Measurements from ENCODE around the gene SH3D19. TPM values are rescaled to one million over a fixed set of nuclear protein-coding genes. Genes with fewer than 3 reads are reported as not detected.

The SH3D19 gene, protein sequence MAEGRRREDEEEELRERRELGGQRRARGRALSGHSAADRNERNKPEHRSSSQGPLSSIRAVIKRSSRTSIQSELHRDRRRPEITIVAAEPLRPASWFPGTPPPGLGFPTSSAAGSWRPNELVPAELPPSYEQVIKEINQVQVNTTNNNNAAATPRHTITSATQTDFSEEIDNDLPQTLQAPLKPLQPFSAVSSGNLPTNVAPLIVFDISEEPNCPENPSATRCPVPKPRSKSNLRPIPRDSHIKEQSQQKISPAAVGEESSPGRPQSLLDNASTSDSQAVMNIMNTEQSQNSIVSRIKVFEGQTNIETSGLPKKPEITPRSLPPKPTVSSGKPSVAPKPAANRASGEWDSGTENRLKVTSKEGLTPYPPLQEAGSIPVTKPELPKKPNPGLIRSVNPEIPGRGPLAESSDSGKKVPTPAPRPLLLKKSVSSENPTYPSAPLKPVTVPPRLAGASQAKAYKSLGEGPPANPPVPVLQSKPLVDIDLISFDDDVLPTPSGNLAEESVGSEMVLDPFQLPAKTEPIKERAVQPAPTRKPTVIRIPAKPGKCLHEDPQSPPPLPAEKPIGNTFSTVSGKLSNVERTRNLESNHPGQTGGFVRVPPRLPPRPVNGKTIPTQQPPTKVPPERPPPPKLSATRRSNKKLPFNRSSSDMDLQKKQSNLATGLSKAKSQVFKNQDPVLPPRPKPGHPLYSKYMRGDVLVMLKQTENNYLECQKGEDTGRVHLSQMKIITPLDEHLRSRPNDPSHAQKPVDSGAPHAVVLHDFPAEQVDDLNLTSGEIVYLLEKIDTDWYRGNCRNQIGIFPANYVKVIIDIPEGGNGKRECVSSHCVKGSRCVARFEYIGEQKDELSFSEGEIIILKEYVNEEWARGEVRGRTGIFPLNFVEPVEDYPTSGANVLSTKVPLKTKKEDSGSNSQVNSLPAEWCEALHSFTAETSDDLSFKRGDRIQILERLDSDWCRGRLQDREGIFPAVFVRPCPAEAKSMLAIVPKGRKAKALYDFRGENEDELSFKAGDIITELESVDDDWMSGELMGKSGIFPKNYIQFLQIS
- total RNA-seq = not detected in 2 replicates

- intact Hi-C loops (cut with micrococcal nuclease) = no loop called here
These were observed at the start of gene SH3D19 for GRCh38 chr4:151325111-151325948. SH3D19 (minus strand) TSS chr4:151325605; CDS start chr4:151325352, 253 bp downstream.

- intact Hi-C loops (cut with micrococcal nuclease) = loop anchor here (1.0 to 10.0 kb wide), 4 partner anchors 46 to 1032 kb away; partner anchors contain the start of gene FHIP1A
These were observed 37.2 kb upstream of the SH3D19 start for GRCh38 chr4:151362404-151363164.

DNA sequence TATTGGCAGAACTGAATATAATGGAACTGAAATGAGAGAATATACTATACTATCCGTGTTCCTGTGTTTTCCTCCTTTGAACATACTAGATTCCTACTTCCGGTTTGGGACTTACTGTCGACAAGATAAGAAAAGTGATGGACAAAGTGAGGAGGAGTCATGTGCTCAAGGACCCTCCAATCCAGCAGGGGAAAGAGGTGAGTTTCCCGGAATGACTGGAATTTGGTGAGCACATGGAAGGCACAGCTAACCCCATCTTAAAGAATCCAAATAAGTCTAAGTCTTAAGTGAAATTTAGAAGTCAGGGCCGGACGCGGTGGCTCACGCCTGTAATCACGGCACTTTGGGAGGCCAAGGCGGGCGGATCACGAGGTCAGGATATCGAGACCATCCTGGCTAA is 36.6 kb upstream of the SH3D19 start:
- intact Hi-C loops (cut with micrococcal nuclease) = loop anchor here (1.0 to 10.0 kb wide), 4 partner anchors 47 to 1033 kb away; partner anchors contain the start of gene FHIP1A

- intact Hi-C loops (cut with micrococcal nuclease) = loop anchor here (10.0 kb wide), 1 partner anchor 1034 kb away; no protein-coding TSS in a partner anchor
These were observed 35.7 kb upstream of the SH3D19 start for GRCh38 chr4:151361126-151361525.

GRCh38 chr4:151359576-151359975 is 34.2 kb upstream of the SH3D19 start:
- intact Hi-C loops (cut with micrococcal nuclease) = no loop called here

DNA sequence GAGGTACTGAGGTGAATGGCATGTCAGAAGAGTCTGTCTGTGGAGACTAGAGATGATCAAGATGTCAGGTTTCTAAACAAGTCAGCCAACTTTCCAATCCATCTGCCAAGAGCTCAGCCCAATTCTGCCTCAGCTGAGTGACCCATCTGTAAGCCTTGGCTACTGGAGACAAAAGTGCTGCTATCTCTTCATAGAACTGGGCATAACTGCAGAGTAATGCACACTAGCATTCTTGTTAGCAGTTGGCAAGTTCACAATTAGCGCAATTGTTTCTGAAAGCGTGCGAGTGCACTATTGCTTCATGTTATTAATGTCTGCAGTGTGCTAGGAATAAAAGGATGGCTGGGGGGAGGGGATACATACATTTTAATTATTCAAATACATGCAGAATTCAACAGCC is 32.9 kb upstream of the SH3D19 start:
- intact Hi-C loops (cut with micrococcal nuclease) = no loop called here

- intact Hi-C loops (cut with micrococcal nuclease) = no loop called here
These were observed 31.1 kb upstream of the SH3D19 start for GRCh38 chr4:151356510-151356909.

DNA sequence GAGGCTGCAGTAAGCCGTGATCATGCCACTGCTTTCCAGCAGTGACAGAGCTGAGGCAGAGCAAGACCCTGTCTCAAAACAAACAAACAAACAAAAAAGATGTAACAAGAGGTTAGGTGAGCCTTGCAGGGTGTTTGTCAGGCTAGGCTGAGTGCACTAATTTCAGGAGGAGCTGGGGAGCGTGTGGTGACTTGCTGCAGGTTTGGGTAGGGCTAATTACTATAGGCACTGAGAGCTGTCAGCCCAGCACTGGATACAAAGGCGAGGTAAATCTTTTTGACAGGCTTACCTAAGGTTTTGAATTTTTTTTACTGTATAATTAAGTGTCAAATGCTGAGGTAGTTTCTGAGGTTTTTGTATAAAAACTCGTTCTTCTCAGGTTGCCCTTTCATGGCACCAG is 29.8 kb upstream of the SH3D19 start:
- intact Hi-C loops (cut with micrococcal nuclease) = no loop called here

DNA sequence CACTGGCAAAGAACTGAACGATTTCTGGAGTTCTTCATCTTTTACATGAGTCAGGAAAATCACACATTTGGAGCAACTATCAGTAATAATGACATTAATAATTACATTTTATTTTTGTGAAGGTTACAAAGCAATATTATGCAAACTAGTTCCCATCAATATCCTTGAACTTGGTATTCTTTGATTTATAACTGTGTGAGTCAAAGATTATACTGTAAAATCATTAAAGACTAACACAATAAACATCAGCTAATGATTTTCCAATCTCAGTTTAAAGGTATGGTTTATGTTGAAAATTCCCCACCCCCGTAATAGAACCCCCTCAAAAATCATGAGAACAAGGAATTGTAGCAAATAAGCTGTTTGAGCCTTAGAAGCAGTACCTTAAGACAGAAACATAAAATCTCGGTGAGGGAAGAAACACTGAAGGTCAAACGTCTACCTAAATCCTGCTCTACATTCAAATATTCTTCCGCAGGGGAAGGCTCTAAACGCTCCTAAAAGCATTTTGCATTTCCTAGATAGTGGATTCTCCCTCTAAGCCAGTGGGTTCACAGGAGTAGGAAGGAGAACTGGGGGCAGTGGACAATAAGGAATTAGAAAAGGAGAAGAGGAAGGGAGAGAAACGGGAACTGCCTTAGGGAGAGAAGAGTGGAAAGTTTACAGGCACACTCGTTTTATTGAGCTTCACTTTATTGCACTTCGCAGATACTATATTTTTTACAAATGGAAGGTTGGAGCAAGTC is 22.3 kb upstream of the SH3D19 start:
- intact Hi-C loops (cut with micrococcal nuclease) = no loop called here

GRCh38 chr4:151344948-151345347 is 19.5 kb upstream of the SH3D19 start:
- intact Hi-C loops (cut with micrococcal nuclease) = no loop called here

GRCh38 chr4:151340751-151341385 is 15.5 kb upstream of the SH3D19 start:
- intact Hi-C loops (cut with micrococcal nuclease) = no loop called here

GRCh38 chr4:151339467-151339866 is 14.1 kb upstream of the SH3D19 start:
- intact Hi-C loops (cut with micrococcal nuclease) = no loop called here

DNA sequence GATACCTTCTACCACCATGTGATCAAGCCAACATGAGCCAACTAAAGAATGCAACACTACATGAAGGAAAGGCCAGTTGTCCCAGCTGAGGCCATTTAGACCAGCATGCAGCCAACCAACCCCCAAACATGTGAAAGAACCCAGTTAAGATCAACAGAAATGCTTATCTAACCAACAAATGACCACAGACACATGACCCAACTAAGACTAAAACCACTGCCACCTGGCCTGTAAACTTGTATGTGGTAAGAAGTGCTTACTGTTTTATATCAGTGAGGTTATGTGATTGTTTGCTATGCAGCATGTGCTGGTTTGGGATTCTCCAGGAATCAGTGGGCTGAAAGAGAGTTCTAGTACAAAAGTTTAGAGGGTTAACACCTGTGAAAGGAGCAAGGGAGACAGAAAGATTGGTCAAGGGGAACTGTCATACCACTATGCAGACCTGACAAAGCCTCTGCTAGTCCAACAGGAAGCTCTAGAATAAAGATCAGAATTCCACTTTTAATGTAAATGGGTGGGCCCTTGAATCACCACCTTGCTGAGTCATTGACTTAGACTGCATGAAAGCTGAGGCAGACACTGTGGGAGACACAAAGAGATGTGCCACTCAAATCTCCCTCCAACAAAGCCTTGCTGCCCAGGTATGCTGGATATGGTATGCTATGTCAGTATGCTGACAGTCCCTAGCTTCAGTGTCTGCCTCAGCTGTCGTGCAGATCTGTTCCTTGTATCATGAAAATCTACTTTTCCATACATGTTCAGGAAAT is 6.1 kb upstream of the SH3D19 start:
- intact Hi-C loops (cut with micrococcal nuclease) = no loop called here

- intact Hi-C loops (cut with micrococcal nuclease) = no loop called here
These were observed 4.0 kb upstream of the SH3D19 start for GRCh38 chr4:151329217-151330007.

- intact Hi-C loops (cut with micrococcal nuclease) = no loop called here
These were observed 493 bp upstream of the SH3D19 start for GRCh38 chr4:151325949-151326246.

GRCh38 chr4:151324752-151325110 is 674 bp downstream of the SH3D19 start:
- intact Hi-C loops (cut with micrococcal nuclease) = no loop called here

GRCh38 chr4:151324124-151324751 is 1.2 kb downstream of the SH3D19 start:
- intact Hi-C loops (cut with micrococcal nuclease) = no loop called here

All from T-helper 2 cell treated with Interferon-gamma antibody and Interleukin-4, amounts not matched to agents 100 ng/mL and 5 ng/mL, for 36 hours (primary cell).